Stimulated activated CD8-positive, alpha-beta memory T cell treated with anti-CD3 and anti-CD28 coated beads, Interleukin-7, amount 100 ng/mL, for 48 hours (primary cell): ENCODE measurements around the gene APBB2.

Source experiments
- DNase-seq, 2 donors: peaks; one replicate each; pipeline ENCODE4 v3.0.0-alpha.2; 2020; ENCODE audit warnings: low read depth in 1 of 2; ENCODE audit errors: extremely low read depth in 1 of 2

Gene APBB2

DNA sequence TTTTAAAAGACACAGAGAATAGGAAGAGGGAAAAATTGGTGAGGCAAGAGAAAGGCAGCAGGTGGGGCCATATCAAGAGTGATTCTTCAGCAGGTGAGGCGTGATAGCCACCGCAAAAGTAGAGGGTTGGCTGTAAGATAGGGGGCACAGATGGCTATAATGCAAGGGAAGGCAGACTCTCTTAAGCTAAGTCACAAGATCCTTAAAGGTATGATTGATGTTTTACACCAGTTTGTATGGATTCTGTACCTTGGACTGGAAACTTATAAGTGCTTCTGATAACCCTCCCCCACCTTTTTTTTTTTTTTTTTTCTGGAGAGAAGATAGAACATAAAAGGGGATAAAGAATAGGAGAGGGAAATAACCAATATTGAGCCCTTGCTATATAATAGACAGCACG, 424.6 kb downstream of the APBB2 start:
- no peak for DNase-seq

DNA sequence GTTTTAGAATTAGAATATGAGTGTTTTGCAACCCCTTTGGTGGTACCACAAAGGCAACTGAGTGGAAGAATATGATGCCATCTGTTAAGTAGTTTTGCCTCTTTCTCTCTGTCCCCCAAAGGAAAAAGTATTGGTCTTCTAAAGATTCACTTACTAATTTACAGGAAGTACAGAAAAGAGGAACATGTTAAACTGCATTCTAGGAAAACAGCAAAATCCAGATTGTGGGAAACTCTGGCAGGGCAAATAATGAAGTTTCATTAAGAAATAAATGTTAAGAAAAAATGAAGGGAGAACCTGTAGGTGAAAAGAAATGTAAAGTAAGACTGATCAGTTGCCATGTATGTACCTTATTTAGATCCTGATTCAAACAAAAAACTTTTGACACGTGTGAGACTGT, 425.3 kb downstream of the APBB2 start:
- DNase-seq = no peak

- DNase-seq = no peak
These were observed 426.0 kb downstream of the APBB2 start for GRCh38 chr4:40788331-40788730.

DNA sequence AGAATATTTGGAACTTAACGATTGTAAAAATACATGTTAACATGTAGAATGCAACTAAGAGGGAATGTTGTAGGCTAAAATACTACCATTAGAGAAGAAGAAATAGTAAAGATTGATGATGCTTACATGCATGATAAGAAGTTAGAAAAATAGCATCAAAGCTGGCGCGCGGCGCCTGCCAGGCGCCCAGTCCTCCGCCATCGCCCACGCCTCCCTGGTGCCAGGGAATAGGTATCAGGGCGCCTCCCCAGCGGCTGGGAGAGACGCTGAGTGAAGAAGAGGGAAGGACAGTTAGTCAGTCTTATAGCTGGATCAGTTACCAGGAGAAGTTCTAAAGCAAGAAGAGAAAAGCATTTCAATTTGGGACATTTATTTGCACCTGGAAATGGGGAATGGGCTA, 428.6 kb downstream of the APBB2 start:
- DNase-seq = no peak

DNA sequence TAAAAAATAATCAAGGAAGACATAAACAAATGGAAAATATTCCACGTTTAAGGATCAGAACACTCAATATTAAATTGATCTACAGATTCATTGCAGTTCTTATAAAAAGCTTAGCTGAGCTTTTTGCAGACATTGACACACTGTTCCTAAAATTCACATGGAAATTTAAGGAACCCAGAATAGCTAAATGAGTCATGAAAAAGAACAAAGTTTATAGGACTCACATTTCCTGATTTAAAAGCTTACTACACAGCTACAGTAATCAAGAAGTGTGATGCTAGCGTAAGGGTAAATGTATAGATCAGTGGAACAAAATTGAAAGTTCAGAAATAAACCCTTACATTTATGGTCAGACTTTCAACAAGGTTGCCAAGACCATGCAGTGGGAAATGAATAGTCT, 431.5 kb downstream of the APBB2 start:
- DNase-seq = no peak

- DNase-seq = no peak
These were observed 436.3 kb downstream of the APBB2 start for GRCh38 chr4:40778090-40778489.

DNA sequence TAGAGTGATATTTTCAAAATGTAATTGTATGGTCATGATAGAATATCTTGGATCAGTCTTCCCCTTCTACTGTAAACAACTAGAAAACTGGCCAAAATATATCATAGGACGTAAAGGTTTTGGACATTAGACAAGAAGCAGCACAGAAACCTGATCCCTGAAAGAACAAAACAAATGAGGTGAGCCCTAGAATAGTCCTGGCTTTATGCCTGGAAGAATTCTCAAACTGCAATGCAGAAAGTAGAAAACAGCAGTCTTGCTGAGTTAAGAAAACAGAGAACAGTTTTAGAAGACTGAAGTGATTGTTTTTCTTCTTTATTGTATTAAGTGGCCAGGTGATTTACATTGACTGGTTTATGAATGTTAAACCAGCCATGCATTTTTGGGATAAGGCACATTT, 445.1 kb downstream of the APBB2 start:
- no peak for DNase-seq

- DNase-seq = peak in 1 of 2 donors; percentile 53
These were observed 451.1 kb downstream of the APBB2 start for GRCh38 chr4:40763228-40763716.
